ENCODE data around the gene NAGPA.

GRCh38 chr16:5059386-5060072 lies 25.8 kb upstream of the NAGPA start:
- TF ChIP-seq CTCF (IDR thresholded peaks at IDR 0.05) (no peak), EP300 (IDR thresholded peaks at IDR 0.05) (no peak)
